22Rv1 (cell line): Measurements from ENCODE around the gene TAX1BP1.

Experiments used
- H3K27ac ChIP-seq: fragments of 450-650 bp; 2 replicates; pipeline ENCODE4 v1.5.1; 2017
- ZFX ChIP-seq: fragments of 450-650 bp; IDR thresholded peaks from 2 replicates; pipeline ENCODE4 v1.6.1; 2017; ENCODE audit warnings: antibody characterized with exemption, borderline replicate concordance
- TF ChIP-seq, protein P1 (sequence below): fragments of 450-650 bp; IDR thresholded peaks from 2 replicates; pipeline ENCODE4 v1.5.1; 2017; ENCODE audit warnings: mild to moderate bottlenecking

Gene TAX1BP1

DNA sequence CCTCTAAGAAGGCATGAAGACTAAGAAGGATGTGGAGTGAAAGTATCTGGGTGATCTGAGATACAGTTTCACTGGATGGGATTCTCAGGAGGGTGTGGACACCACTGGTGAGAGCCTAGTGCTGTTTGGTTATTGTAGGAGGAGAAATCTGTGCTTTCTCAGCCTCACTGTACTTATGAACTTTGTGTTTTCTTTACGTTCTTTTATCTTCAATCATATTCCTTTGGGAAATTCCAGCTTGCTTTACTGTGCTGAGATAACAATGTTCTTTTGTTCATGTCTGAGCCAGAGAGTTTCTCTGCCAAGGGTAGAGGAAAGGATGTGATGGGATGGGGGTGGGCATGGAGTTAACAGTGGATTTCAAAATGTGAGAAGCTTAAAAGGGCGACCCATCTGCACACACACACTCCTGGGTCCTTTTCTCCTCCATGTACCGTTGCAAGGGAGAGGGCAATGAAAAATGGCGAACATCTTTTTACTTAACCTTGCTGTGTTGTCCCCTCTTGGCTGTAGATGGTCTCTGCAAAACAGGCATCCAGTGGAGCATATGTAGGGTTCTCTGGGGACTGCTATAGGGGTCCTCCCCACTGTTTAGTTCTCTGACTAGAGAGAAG, 25.0 kb upstream of the TAX1BP1 start:
- TF ChIP-seq ZFX = no peak
- TF ChIP-seq, protein P1, sequence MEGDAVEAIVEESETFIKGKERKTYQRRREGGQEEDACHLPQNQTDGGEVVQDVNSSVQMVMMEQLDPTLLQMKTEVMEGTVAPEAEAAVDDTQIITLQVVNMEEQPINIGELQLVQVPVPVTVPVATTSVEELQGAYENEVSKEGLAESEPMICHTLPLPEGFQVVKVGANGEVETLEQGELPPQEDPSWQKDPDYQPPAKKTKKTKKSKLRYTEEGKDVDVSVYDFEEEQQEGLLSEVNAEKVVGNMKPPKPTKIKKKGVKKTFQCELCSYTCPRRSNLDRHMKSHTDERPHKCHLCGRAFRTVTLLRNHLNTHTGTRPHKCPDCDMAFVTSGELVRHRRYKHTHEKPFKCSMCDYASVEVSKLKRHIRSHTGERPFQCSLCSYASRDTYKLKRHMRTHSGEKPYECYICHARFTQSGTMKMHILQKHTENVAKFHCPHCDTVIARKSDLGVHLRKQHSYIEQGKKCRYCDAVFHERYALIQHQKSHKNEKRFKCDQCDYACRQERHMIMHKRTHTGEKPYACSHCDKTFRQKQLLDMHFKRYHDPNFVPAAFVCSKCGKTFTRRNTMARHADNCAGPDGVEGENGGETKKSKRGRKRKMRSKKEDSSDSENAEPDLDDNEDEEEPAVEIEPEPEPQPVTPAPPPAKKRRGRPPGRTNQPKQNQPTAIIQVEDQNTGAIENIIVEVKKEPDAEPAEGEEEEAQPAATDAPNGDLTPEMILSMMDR = no peak
- no peak overlapping the region for H3K27ac ChIP-seq

GRCh38 chr7:27723085-27723484, 16.9 kb upstream of the TAX1BP1 start:
- no peak for TF ChIP-seq ZFX
- TF ChIP-seq, protein P1 = peak; percentile 43
- no peak overlapping the region for H3K27ac ChIP-seq

GRCh38 chr7:27727058-27727457, 12.9 kb upstream of the TAX1BP1 start:
- H3K27ac ChIP-seq = no peak overlapping the region

GRCh38 chr7:27730112-27730511, 9.8 kb upstream of the TAX1BP1 start:
- H3K27ac ChIP-seq = no peak overlapping the region
- no peak for TF ChIP-seq ZFX
- TF ChIP-seq, protein P1 = no peak

More at GRCh38 chr7:27727058-27727457, 12.9 kb upstream of the TAX1BP1 start:
- TF ChIP-seq ZFX = no peak
- TF ChIP-seq, protein P1 = no peak

DNA sequence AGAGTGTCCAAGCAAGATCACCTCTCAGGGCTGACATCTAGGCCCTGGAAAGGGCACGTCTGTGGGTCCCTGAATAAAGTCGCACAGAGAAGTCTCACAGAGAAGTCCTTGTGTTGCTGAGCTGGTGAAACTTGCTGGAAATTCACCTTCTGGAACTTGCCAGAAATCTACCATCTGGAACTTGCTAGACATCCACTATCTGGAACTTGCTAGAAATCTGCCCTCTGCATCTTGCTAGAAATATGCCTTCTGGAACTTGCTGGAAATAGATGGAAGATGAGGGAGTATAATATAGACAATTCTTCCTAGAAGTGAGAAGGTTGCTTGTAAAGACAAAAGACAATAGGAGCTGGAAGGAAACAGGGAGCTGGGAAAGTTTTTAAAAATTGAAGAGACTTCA, 5.4 kb upstream of the TAX1BP1 start:
- TF ChIP-seq ZFX = no peak
- TF ChIP-seq, protein P1 = no peak
- peak overlapping the region; percentile 91 for H3K27ac ChIP-seq

- peak overlapping the region; percentile 91 for H3K27ac ChIP-seq
- no peak for TF ChIP-seq ZFX
- TF ChIP-seq, protein P1 = no peak
Observed at GRCh38 chr7:27735165-27735564, 4.8 kb upstream of the TAX1BP1 start.

GRCh38 chr7:27735831-27736230, 4.1 kb upstream of the TAX1BP1 start:
- peak overlapping the region; percentile 91 for H3K27ac ChIP-seq
- no peak for TF ChIP-seq ZFX
- TF ChIP-seq, protein P1 = no peak
